Neural crest cell (in vitro differentiated cells): ENCODE data around the gene AGBL5. TPM values are rescaled to one million over a fixed set of nuclear protein-coding genes. Genes with fewer than 3 reads are reported as not detected.
"Not testable (repeated sequence)": the region's sequence is repeated elsewhere in the genome, so short reads cannot be mapped to it uniquely, and the experiment has no call there.

ENCODE experiments used
- DNase-seq: peaks from one replicate; pipeline ENCODE4 v3.0.0; 2021; ENCODE audit warnings: low read depth, mixed read lengths, low spot score
- H3K27ac Mint-ChIP-seq: one replicate; pipeline ENCODE4 v1.8.0; 2021; ENCODE audit warnings: mild to moderate bottlenecking, mixed read lengths; ENCODE audit not compliant: unreplicated experiment
- H3K27me3 Mint-ChIP-seq: 2 replicates; pipeline ENCODE4 v1.8.0; 2021; ENCODE audit warnings: low read depth, mild to moderate bottlenecking, mixed read lengths
- H3K36me3 Mint-ChIP-seq: 2 replicates; pipeline ENCODE4 v1.8.0; 2021; ENCODE audit warnings: low read depth, mild to moderate bottlenecking, mixed read lengths
- H3K4me1 Mint-ChIP-seq: 2 replicates; pipeline ENCODE4 v1.8.0; 2021; ENCODE audit warnings: mixed read lengths
- H3K4me3 Mint-ChIP-seq: one replicate; pipeline ENCODE4 v1.8.0; 2021; ENCODE audit warnings: mild to moderate bottlenecking, mixed read lengths
- H3K9me3 Mint-ChIP-seq: 2 replicates; pipeline ENCODE4 v1.8.0; 2021; ENCODE audit warnings: mixed read lengths
- total RNA-seq: library from RNA; stranded (reverse); gene quantifications from 2 replicates; pipeline ENCODE4 v1.2.1, GENCODE V29; 2021
- TF ChIP-seq, protein P1 (sequence below): fragments of 200-600 bp; sonication (generic); conservative IDR thresholded peaks from 2 replicates; pipeline ENCODE4 v1.5.0; 2021; ENCODE audit warnings: antibody characterized with exemption, mild to moderate bottlenecking

AGBL5 gene
- total RNA-seq, 1 donor from 2014 or later = 67.2 TPM

GRCh38 chr2:27118525-27119329 lies 67.3 kb downstream of the AGBL5 start, which contains the start of gene CGREF1:
TSS of gene CGREF1 (minus strand) at chr2:27119128. CDS start at chr2:27104366, 14,762 bp downstream.
- peak within 1 kb of the TSS; percentile 72 for H3K4me3 Mint-ChIP-seq
- H3K4me1 Mint-ChIP-seq = peaks cover 15% of the 10 kb centered on the region
- peaks cover 75% of the 10 kb centered on the region for H3K27me3 Mint-ChIP-seq
- no peaks in the 10 kb centered on the region for H3K9me3 Mint-ChIP-seq
- H3K36me3 Mint-ChIP-seq = no peaks in the 10 kb centered on the region
- H3K27ac Mint-ChIP-seq = no peak within 1 kb of the TSS
- DNase-seq = peak; percentile 27
- TF ChIP-seq, protein P1, sequence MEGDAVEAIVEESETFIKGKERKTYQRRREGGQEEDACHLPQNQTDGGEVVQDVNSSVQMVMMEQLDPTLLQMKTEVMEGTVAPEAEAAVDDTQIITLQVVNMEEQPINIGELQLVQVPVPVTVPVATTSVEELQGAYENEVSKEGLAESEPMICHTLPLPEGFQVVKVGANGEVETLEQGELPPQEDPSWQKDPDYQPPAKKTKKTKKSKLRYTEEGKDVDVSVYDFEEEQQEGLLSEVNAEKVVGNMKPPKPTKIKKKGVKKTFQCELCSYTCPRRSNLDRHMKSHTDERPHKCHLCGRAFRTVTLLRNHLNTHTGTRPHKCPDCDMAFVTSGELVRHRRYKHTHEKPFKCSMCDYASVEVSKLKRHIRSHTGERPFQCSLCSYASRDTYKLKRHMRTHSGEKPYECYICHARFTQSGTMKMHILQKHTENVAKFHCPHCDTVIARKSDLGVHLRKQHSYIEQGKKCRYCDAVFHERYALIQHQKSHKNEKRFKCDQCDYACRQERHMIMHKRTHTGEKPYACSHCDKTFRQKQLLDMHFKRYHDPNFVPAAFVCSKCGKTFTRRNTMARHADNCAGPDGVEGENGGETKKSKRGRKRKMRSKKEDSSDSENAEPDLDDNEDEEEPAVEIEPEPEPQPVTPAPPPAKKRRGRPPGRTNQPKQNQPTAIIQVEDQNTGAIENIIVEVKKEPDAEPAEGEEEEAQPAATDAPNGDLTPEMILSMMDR = no peak

GRCh38 chr2:27119330-27119670 lies 67.8 kb downstream of the AGBL5 start:
- not testable (repeated sequence) for H3K36me3 Mint-ChIP-seq, DNase-seq, H3K9me3 Mint-ChIP-seq, H3K27ac Mint-ChIP-seq
- Mint-ChIP-seq H3K4me3 (peak overlapping the region; percentile 72), H3K4me1 (peaks cover 15% of the 10 kb centered on the region), H3K27me3 (peaks cover 76% of the 10 kb centered on the region)

Other genes starting within 250 kb of the AGBL5 start
- 201 and 203 TPM in 2 replicates for gene DPYSL5, start 203.5 kb upstream of the AGBL5 start, total RNA-seq
- 16.3 and 17.5 TPM in 2 replicates for gene MAPRE3, start 81.0 kb upstream of the AGBL5 start, total RNA-seq
- gene TMEM214, start 18.7 kb upstream of the AGBL5 start, total RNA-seq = 54.0 and 55.2 TPM in 2 replicates
- 232 and 236 TPM in 2 replicates for gene OST4, start 20.0 kb downstream of the AGBL5 start, total RNA-seq
- gene EMILIN1, start 26.9 kb downstream of the AGBL5 start, total RNA-seq = 22.6 and 24.1 TPM in 2 replicates
- 10.0 and 10.6 TPM in 2 replicates for gene KHK, start 35.1 kb downstream of the AGBL5 start, total RNA-seq
- gene CGREF1, start 67.5 kb downstream of the AGBL5 start, total RNA-seq = 1.3 and 2.1 TPM in 2 replicates
- 0.47 and 0.82 TPM in 2 replicates for gene ABHD1, start 72.1 kb downstream of the AGBL5 start, total RNA-seq
- 52.5 and 56.3 TPM in 2 replicates for gene PREB, start 83.0 kb downstream of the AGBL5 start, total RNA-seq
- not detected in 2 replicates for gene PRR30, start 87.7 kb downstream of the AGBL5 start, total RNA-seq
- gene TCF23, start 97.3 kb downstream of the AGBL5 start, total RNA-seq = not detected in 2 replicates
- 86.3 and 86.6 TPM in 2 replicates for gene ATRAID, start 160.4 kb downstream of the AGBL5 start, total RNA-seq
- 129 and 140 TPM in 2 replicates for gene SLC5A6, start 160.6 kb downstream of the AGBL5 start, total RNA-seq
- gene CAD, start 165.7 kb downstream of the AGBL5 start, total RNA-seq = 117 and 127 TPM in 2 replicates
- 0.48 and 0.93 TPM in 2 replicates for gene SLC30A3, start 211.4 kb downstream of the AGBL5 start, total RNA-seq
- not detected in 2 replicates for gene DNAJC5G, start 223.8 kb downstream of the AGBL5 start, total RNA-seq
- not detected in 2 replicates for gene TRIM54, start 230.8 kb downstream of the AGBL5 start, total RNA-seq